Osteocyte (in vitro differentiated cells): Measurements from ENCODE around the gene GPR158. TPM values are rescaled to one million over a fixed set of nuclear protein-coding genes. Genes with fewer than 3 reads are reported as not detected.
"Not testable (repeated sequence)": the region's sequence is repeated elsewhere in the genome, so short reads cannot be mapped to it uniquely, and the experiment has no call there.

ENCODE experiments used
- DNase-seq: peaks from one replicate; pipeline ENCODE4 v3.0.0; 2021; ENCODE audit warnings: mixed read lengths; ENCODE audit not compliant: unreplicated experiment; ENCODE audit errors: extremely low spot score
- H3K27ac Mint-ChIP-seq: one replicate; pipeline ENCODE4 v1.8.0; 2021; ENCODE audit warnings: mild to moderate bottlenecking, mixed read lengths; ENCODE audit not compliant: unreplicated experiment
- H3K27me3 Mint-ChIP-seq: one replicate; pipeline ENCODE4 v1.8.0; 2021; ENCODE audit warnings: mixed read lengths; ENCODE audit not compliant: unreplicated experiment
- H3K36me3 Mint-ChIP-seq: one replicate; pipeline ENCODE4 v1.8.0; 2021; ENCODE audit warnings: mixed read lengths; ENCODE audit not compliant: unreplicated experiment
- H3K4me1 Mint-ChIP-seq: one replicate; pipeline ENCODE4 v1.8.0; 2021; ENCODE audit warnings: mixed read lengths; ENCODE audit not compliant: unreplicated experiment
- H3K4me3 Mint-ChIP-seq: one replicate; pipeline ENCODE4 v1.8.0; 2021; ENCODE audit warnings: mild to moderate bottlenecking, moderate library complexity, mixed read lengths; ENCODE audit not compliant: unreplicated experiment
- H3K9me3 Mint-ChIP-seq: one replicate; pipeline ENCODE4 v1.8.0; 2021; ENCODE audit warnings: mixed read lengths; ENCODE audit not compliant: unreplicated experiment
- total RNA-seq: library from RNA; stranded (reverse); gene quantifications from 2 replicates; pipeline ENCODE4 v1.2.1, GENCODE V29; 2021
- TF ChIP-seq, protein P1 (sequence below): fragments of 200-600 bp; sonication (generic); IDR thresholded peaks from 2 replicates; pipeline ENCODE4 v1.5.0; 2021; ENCODE audit warnings: antibody characterized with exemption, mild to moderate bottlenecking, moderate library complexity

The GPR158 gene
- total RNA-seq, 1 donor from 2014 or later, result 0.19 TPM

DNA sequence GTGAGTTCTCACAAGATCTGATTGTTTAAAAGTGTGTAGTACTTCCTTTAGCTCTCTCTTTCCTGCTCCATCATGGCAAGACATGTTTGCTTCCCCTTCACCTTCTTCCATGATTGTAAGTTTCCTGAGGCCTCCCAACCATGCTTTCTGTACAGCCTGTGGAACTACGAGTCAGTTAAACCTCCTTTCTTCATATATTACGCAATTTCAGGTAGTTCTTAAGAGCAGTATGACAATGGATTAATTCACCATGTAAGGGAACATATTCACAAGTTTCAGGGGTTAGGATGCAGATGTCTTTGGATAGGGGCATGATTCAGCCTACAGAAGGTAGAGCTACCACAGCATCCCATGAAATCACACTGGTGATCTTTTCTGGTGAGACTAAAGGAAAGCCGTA, 174.7 kb downstream of the GPR158 start:
- no peak overlapping the region for H3K27ac Mint-ChIP-seq
- DNase-seq, result no peak
- no peaks in the 10 kb centered on the region for H3K36me3 Mint-ChIP-seq
- TF ChIP-seq, protein P1, sequence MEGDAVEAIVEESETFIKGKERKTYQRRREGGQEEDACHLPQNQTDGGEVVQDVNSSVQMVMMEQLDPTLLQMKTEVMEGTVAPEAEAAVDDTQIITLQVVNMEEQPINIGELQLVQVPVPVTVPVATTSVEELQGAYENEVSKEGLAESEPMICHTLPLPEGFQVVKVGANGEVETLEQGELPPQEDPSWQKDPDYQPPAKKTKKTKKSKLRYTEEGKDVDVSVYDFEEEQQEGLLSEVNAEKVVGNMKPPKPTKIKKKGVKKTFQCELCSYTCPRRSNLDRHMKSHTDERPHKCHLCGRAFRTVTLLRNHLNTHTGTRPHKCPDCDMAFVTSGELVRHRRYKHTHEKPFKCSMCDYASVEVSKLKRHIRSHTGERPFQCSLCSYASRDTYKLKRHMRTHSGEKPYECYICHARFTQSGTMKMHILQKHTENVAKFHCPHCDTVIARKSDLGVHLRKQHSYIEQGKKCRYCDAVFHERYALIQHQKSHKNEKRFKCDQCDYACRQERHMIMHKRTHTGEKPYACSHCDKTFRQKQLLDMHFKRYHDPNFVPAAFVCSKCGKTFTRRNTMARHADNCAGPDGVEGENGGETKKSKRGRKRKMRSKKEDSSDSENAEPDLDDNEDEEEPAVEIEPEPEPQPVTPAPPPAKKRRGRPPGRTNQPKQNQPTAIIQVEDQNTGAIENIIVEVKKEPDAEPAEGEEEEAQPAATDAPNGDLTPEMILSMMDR, result no peak
- H3K27me3 Mint-ChIP-seq, result no peaks in the 10 kb centered on the region
- no peaks in the 10 kb centered on the region for H3K4me1 Mint-ChIP-seq
- no peaks in the 10 kb centered on the region for H3K9me3 Mint-ChIP-seq
- no peak overlapping the region for H3K4me3 Mint-ChIP-seq

DNA sequence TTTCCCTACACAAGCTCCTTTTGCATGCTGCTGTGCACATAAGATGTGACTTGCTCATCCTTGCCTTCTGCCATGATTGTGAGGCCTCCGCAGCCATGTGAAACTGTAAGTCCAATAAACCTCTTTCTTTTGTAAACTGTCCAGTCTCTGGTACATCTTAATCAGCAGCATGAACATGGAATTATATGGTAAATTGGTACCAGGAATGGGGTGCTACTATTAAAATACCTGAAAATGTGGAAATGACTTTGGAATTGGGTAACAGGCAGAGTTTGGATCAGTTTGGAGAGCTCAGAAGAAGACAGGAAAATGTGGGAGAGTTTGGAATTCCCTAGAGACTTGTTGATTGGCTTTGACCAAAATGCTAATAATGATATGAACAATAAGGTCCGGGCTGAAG, 181.8 kb downstream of the GPR158 start:
- Mint-ChIP-seq H3K4me3 (no peak overlapping the region), H3K27ac (no peak overlapping the region), H3K9me3 (peaks cover 28% of the 10 kb centered on the region), H3K27me3 (no peaks in the 10 kb centered on the region), H3K36me3 (no peaks in the 10 kb centered on the region), H3K4me1 (no peaks in the 10 kb centered on the region)
- no peak for DNase-seq
- TF ChIP-seq, protein P1, result no peak

DNA sequence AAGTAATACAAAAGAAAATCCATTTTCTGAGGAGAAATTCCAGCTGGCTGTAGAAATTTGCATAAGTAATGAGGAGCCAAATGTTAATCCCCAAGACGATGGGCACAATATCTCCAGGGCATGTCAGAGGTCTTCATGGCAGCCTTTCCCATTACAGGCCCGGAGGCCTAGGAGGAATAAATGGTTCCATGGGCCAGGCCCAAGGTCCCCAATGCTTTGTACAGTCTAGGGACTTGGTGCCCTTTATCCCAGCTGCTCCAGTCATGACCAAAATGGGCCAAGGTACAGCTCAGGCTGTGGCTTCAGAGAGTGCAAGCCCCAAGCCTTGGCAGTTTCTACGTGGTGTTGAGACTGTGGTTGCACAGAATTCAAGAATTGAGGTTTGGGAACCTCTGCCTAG, 182.5 kb downstream of the GPR158 start:
- no peak for DNase-seq
- no peaks in the 10 kb centered on the region for H3K36me3 Mint-ChIP-seq
- H3K4me1 Mint-ChIP-seq, result no peaks in the 10 kb centered on the region
- no peak overlapping the region for H3K4me3 Mint-ChIP-seq
- peaks cover 32% of the 10 kb centered on the region for H3K9me3 Mint-ChIP-seq
- H3K27me3 Mint-ChIP-seq, result no peaks in the 10 kb centered on the region
- TF ChIP-seq, protein P1, result no peak
- no peak overlapping the region for H3K27ac Mint-ChIP-seq

DNA sequence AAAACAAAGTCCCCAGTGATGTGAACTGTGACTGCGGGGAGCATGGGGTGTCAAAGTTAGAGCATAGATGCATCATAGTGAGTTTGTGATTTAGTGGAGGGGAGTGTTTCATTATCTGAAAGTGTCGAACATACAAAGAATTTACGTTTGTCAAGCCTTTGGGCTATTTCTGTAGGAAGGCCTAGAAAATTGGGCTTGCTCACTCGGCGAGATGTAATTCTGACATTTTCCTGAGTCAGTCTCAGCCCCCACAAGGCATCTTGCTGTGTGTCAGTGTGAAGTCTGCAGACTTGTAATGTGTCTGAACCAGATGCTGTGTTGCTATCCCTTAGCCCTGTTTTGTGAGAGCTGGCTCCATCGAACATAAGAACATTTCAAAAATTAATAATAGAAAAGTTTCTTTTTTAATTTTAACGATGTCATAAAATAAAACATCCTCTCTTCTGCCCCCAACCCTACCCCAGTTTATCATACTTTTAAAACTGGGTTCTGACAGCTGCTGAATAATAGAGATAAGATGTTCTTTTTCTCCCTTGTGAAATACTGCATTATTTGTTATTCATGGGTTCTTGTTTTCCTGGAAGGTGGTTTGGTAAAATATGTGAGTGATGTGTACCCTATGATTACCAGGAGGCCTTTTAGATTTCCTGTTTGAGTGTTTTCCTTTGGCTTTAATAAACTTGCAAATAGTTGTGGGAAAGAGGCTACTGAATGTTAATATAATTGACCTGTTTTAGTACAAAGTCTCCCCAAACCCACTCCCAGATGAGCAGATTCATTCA, 207.4 kb downstream of the GPR158 start:
- no peak overlapping the region for H3K27ac Mint-ChIP-seq

DNA sequence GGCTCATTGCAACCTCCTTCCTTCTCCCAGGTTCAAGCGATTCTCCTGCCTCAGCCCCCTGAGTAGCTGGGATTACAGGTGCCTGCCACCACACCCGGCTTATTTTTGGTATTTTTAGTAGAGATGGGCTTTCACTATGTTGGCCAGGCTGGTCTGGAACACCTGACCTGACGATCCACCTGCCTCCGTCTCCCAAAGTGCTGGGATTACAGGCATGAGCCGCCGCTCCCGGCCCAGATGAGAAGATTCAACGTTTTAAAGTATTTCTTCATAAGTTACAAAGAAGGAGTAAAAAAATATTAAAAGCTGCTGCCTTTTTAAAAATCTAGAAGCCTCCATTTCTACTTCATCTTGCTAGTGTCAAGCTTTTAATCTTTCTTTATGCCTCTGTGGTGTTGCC, 208.1 kb downstream of the GPR158 start:
- not testable (repeated sequence) for H3K27ac Mint-ChIP-seq, H3K36me3 Mint-ChIP-seq, H3K4me1 Mint-ChIP-seq, H3K9me3 Mint-ChIP-seq, DNase-seq, H3K27me3 Mint-ChIP-seq, H3K4me3 Mint-ChIP-seq

More for the DNA sequence above, 207.4 kb downstream of the GPR158 start:
- Mint-ChIP-seq H3K4me3 (no peak overlapping the region), H3K36me3 (no peaks in the 10 kb centered on the region), H3K9me3 (peaks cover 9% of the 10 kb centered on the region), H3K4me1 (no peaks in the 10 kb centered on the region), H3K27me3 (no peaks in the 10 kb centered on the region)
- TF ChIP-seq, protein P1, result no peak
- no peak for DNase-seq
